Left renal cortex interstitium (tissue), 4 donors: ENCODE data around the gene TREH. TPM values are rescaled to one million over a fixed set of nuclear protein-coding genes. Genes with fewer than 3 reads are reported as not detected.
"Not testable (repeated sequence)": the region's sequence is repeated elsewhere in the genome, so short reads cannot be mapped to it uniquely, and the experiment has no call there.

Experiments used
- DNase-seq, 4 donors: peaks; one replicate each; pipeline ENCODE4 v3.0.0-alpha.2; 2013; ENCODE audit warnings: low read depth in 4 of 4, low spot score in 2 of 4, missing footprints in 1 of 4
- polyA plus RNA-seq, 4 donors: library from polyadenylated mRNA; unstranded; fragments of 120-200 nt; gene quantifications; one replicate each; pipeline ENCODE4 v1.2.1, GENCODE V29; 2013; ENCODE audit not compliant: insufficient read length in 4 of 4

TREH gene
- polyA plus RNA-seq, 4 donors = 0.78 to 2.3 (median 1.8) TPM

- no peak for DNase-seq
Measured at GRCh38 chr11:118618115-118618990, 61.1 kb downstream of the TREH start.

GRCh38 chr11:118615976-118616371, 63.5 kb downstream of the TREH start:
- DNase-seq = no peak

- DNase-seq = no peak
Measured at GRCh38 chr11:118615282-118615975, 64.0 kb downstream of the TREH start.

- DNase-seq = no peak
Measured at GRCh38 chr11:118614511-118614910, 64.9 kb downstream of the TREH start.

GRCh38 chr11:118612378-118612777, 67.1 kb downstream of the TREH start:
- DNase-seq = no peak

DNA sequence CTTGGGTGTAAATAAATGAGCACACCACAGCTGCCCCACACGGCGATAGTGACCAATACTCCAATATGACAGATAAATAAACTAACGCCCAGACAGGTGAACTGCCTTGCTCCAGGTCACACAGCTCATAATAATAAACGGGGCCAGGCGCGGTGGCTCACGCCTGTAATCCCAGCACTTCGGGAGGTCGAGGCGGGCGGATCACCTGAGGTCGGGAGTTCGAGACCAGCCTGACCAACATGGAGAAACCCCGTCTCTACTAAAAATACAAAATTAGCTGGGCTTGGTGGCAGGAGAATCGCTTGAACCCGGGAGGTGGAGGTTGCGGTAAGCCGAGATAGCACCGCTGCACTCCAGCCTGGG, 68.0 kb downstream of the TREH start:
- DNase-seq = not testable (repeated sequence)

DNA sequence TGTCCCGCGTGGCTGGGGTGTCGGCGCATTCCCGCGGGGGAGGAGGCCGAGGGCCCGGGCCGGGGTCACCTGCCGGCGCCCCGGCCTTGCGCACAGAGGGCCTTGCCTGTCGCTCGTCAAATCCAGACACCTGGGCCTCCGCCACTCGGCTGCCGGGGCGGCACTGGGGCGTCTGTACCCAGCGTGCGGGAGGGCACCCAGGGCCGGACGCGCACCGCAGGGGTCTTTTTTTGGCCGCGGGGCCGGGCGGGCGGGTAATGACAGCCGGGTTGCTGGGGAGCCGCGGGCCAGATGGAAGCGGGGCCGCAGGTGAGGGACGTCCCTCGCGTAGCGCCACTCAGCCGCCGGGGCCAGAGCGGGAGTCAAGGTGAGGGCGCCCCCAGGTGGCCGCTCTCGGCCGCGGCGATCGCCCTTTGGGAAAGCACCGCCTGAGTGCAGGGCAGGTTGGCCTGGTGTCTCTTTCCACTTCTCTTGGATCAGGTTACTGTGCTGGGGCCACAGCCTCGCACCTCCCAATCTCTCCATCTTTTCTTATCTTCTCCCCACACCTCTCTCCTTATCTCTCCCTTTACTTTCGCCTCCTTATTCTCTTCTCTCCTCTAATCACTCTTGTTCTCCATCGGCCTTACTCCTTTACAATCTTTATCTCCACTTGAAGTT, 68.5 kb downstream of the TREH start:
- no peak for DNase-seq

DNA sequence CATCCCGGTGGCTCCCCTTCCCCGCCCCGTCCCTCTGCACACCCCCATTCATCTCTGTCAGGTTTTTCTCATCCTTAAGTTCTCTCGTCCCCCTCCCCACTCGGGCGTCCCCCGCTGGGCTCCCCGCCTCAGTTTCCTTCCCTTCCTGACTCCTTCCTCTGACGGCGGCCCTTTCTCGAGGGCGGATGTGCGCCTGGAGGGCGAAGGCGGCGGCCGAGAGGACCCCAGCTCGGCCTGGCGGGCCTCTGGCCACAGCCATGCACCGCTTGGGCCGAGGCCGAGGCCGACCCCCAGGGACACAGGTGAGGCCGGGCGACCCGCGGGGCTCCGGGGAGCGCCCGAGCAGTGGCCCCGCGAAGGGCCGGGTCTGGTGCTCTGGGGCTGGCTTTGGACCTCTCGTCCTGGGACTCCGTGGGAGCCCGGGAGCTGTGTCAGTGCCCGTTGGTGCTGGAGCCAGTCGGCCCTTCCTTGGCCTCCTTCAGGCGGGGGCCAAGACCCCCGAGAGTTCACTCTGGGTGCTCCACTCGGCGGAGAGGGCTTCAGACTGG, 69.2 kb downstream of the TREH start:
- DNase-seq = no peak

DNA sequence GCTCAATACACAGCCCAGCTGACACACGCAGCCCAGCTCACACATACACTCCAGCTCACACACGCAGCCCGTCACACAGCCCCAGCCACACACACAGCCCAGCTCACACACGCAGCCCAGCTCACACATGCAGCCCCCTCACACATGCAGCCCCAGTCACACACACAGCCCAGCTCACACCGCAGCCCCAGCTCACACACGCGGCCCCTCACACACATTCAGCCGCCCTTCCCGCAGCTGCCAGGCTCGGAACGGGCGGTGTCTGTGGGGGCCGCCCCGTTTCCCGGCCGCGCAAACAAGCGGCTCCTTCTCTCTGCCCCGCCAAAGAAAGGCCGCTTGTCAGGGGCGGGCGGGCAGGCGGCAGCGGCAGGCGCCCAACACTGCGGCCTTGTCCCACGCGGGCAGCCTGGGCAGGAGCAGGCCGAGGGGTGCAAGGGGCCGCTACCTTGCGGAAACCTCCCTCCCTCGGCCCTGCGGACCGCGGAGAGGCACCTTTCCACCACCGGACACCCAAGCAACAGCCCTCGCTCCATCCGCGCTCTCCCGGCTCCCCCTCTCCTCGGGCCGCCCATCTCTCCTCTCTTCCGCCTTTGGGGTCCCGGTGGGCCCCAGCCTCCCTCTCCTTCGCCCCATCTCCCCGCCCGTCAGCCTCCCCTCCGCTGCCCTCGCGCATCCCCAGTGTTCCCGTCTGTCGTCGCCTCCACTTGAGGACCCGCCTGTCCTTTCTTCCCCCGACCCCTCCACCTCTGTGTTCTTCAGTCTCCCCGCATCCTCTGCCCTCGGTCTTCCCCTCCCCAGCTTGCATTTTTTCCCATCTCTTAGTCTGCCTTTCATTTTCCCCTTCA, 69.8 kb downstream of the TREH start:
- no peak for DNase-seq

GRCh38 chr11:118608360-118609227, 70.9 kb downstream of the TREH start:
- no peak for DNase-seq

- DNase-seq = no peak
Measured at GRCh38 chr11:118607401-118608359, 71.8 kb downstream of the TREH start, which contains the start of gene PHLDB1. Gene PHLDB1, plus strand, starts transcription at chr11:118607615. Its CDS starts 6,222 bp downstream, at chr11:118613837.

Other genes starting within 250 kb of the TREH start
- 10 to 100 TPM; 31.8 to 54.5 (median 44.2) TPM for gene KMT2A, start 243.2 kb downstream of the TREH start, polyA plus RNA-seq
- gene TTC36, start 152.2 kb downstream of the TREH start, polyA plus RNA-seq = 1 to 10 TPM; 1.2 to 3.2 (median 1.8) TPM
- gene TMEM25, start 148.5 kb downstream of the TREH start, polyA plus RNA-seq = 10 to 100 TPM; 24.5 to 34.1 (median 30.4) TPM
- 10 to 100 TPM; 41.7 to 48.0 (median 45.8) TPM for gene IFT46, start 113.7 kb downstream of the TREH start, polyA plus RNA-seq
- gene ARCN1, start 107.2 kb downstream of the TREH start, polyA plus RNA-seq = 100 to 1,000 TPM; 154 to 193 (median 169) TPM
- 100 to 1,000 TPM; 103 to 191 (median 146) TPM for gene PHLDB1, start 72.0 kb downstream of the TREH start, polyA plus RNA-seq
- 100 to 1,000 TPM; 117 to 143 (median 122) TPM for gene DDX6, start 111.5 kb upstream of the TREH start, polyA plus RNA-seq
- under 1 TPM in 1 of 4 donors, not detected in 3; 0.05 TPM for gene CXCR5, start 204.2 kb upstream of the TREH start, polyA plus RNA-seq
- 10 to 100 TPM; 21.0 to 51.6 (median 36.3) TPM for gene BCL9L, start 246.3 kb upstream of the TREH start, polyA plus RNA-seq